Activated CD4-positive, alpha-beta T cell treated with anti-CD3 and anti-CD28 coated beads, Interleukin-2, Interleukin-6, amounts not matched to agents 100 ng/mL and 50 ng/mL, durations not matched to agents 16 hours and 8 hours (primary cell): ENCODE data around the gene SLC4A11.
A peak's percentile ranks its signal among the peaks of the same experiment; 100 is the strongest.
"Not testable (repeated sequence)": the region's sequence is repeated elsewhere in the genome, so short reads cannot be mapped to it uniquely, and the experiment has no call there.

Experiments
- DNase-seq: peaks from one replicate; pipeline ENCODE4 v3.0.0-alpha.2; 2020

SLC4A11 gene

GRCh38 chr20:3227506-3227905, 11.5 kb downstream of the SLC4A11 start:
- no peak for DNase-seq

GRCh38 chr20:3226864-3227263, 12.1 kb downstream of the SLC4A11 start:
- no peak for DNase-seq

- no peak for DNase-seq
Measured at GRCh38 chr20:3226093-3226492, 12.9 kb downstream of the SLC4A11 start.

- no peak for DNase-seq
Measured at GRCh38 chr20:3224681-3225421, 14.1 kb downstream of the SLC4A11 start.

- DNase-seq, result no peak
Measured at GRCh38 chr20:3223994-3224680, 14.9 kb downstream of the SLC4A11 start.

- DNase-seq, result no peak
Measured at GRCh38 chr20:3223651-3223993, 15.4 kb downstream of the SLC4A11 start.

- no peak for DNase-seq
Measured at GRCh38 chr20:3222635-3223600, 16.1 kb downstream of the SLC4A11 start.

GRCh38 chr20:3221398-3222226, 17.4 kb downstream of the SLC4A11 start:
- no peak for DNase-seq

- peak; percentile 88 for DNase-seq
Measured at GRCh38 chr20:3218307-3218988, 20.5 kb downstream of the SLC4A11 start.

GRCh38 chr20:3215359-3215917, 23.6 kb downstream of the SLC4A11 start:
- not testable (repeated sequence) for DNase-seq

- DNase-seq, result no peak
Measured at GRCh38 chr20:3213226-3213625, 25.8 kb downstream of the SLC4A11 start.

- DNase-seq, result no peak
Measured at GRCh38 chr20:3210346-3210745, 28.6 kb downstream of the SLC4A11 start.

- peak; percentile 15 for DNase-seq
Measured at GRCh38 chr20:3209946-3210317, 29.1 kb downstream of the SLC4A11 start.

GRCh38 chr20:3209257-3209945, 29.6 kb downstream of the SLC4A11 start, which contains the start of gene ITPA:
ITPA (plus strand) TSS chr20:3209498; CDS start chr20:3209552, 54 bp downstream.
- DNase-seq, result peak; percentile 77

GRCh38 chr20:3208786-3209256, 30.2 kb downstream of the SLC4A11 start:
- peak; percentile 13 for DNase-seq

- peak; percentile 94 for DNase-seq
Measured at GRCh38 chr20:3204124-3204794, 34.7 kb downstream of the SLC4A11 start, which contains the start of gene DDRGK1. DDRGK1 (minus strand) TSS chr20:3204682; CDS start chr20:3204627, 55 bp downstream.

- DNase-seq, result peak; percentile 62
Measured at GRCh38 chr20:3203315-3204123, 35.5 kb downstream of the SLC4A11 start.

GRCh38 chr20:3202965-3203314, 36.0 kb downstream of the SLC4A11 start:
- DNase-seq, result no peak
